HEK293 (cell line): Measurements from ENCODE around the gene TMCO2.
A peak's percentile ranks its signal among the peaks of the same experiment; 100 is the strongest.

Experiments used
- BCL11B ChIP-seq: fragments of 450-650 bp; formaldehyde crosslinking; IDR thresholded peaks from 2 replicates; pipeline ENCODE4 v1.5.1; 2016; ENCODE audit warnings: low read depth, missing biosample characterization, missing genetic modification characterization
- GLI2 ChIP-seq: fragments of 450-650 bp; formaldehyde crosslinking; IDR thresholded peaks from 2 replicates; pipeline ENCODE4; 2017; ENCODE audit warnings: missing biosample characterization, missing genetic modification characterization, low read depth, borderline replicate concordance
- GLI4 ChIP-seq: fragments of 450-650 bp; formaldehyde crosslinking; IDR thresholded peaks from 2 replicates; pipeline ENCODE4 v1.5.1; 2016; ENCODE audit warnings: missing biosample characterization, missing genetic modification characterization
- GLIS2 ChIP-seq: fragments of 450-650 bp; formaldehyde crosslinking; IDR thresholded peaks from 2 replicates; pipeline ENCODE4 v1.5.1; 2016; ENCODE audit warnings: missing biosample characterization, missing genetic modification characterization
- KLF1 ChIP-seq: fragments of 450-650 bp; formaldehyde crosslinking; IDR thresholded peaks from 2 replicates; pipeline ENCODE4 v1.5.1; 2016; ENCODE audit warnings: missing biosample characterization, missing genetic modification characterization
- KLF16 ChIP-seq: fragments of 450-650 bp; formaldehyde crosslinking; IDR thresholded peaks from 2 replicates; pipeline ENCODE4 v1.5.1; 2017; ENCODE audit warnings: missing biosample characterization, missing genetic modification characterization
- KLF8 ChIP-seq: fragments of 450-650 bp; formaldehyde crosslinking; IDR thresholded peaks from 2 replicates; pipeline ENCODE4 v1.5.1; 2016; ENCODE audit warnings: missing biosample characterization, missing genetic modification characterization
- RBAK ChIP-seq: fragments of 450-650 bp; formaldehyde crosslinking; IDR thresholded peaks from 2 replicates; pipeline ENCODE4 v1.5.1; 2016; ENCODE audit warnings: missing biosample characterization, missing genetic modification characterization
- SP3 ChIP-seq: fragments of 450-650 bp; formaldehyde crosslinking; IDR thresholded peaks from 2 replicates; pipeline ENCODE4 v1.5.1; 2016; ENCODE audit warnings: missing biosample characterization, missing genetic modification characterization
- TRIM28 ChIP-seq: IDR thresholded peaks from 2 replicates; pipeline ENCODE4 v1.6.1; 2011; ENCODE audit warnings: low read length, control low read depth, borderline replicate concordance
- WT1 ChIP-seq: fragments of 450-650 bp; formaldehyde crosslinking; IDR thresholded peaks from 2 replicates; pipeline ENCODE4 v1.5.1; 2016; ENCODE audit warnings: missing biosample characterization, missing genetic modification characterization
- YY1 ChIP-seq: fragments of 450-650 bp; formaldehyde crosslinking; IDR thresholded peaks from 2 replicates; pipeline ENCODE4 v1.5.1; 2018; ENCODE audit warnings: missing biosample characterization, missing genetic modification characterization
- ZFP69B ChIP-seq: fragments of 450-650 bp; formaldehyde crosslinking; IDR thresholded peaks from 2 replicates; pipeline ENCODE4 v1.5.1; 2016; ENCODE audit warnings: missing biosample characterization, missing genetic modification characterization
- ZNF157 ChIP-seq: fragments of 450-650 bp; formaldehyde crosslinking; IDR thresholded peaks from 2 replicates; pipeline ENCODE4 v1.5.1; 2016; ENCODE audit warnings: missing biosample characterization, missing genetic modification characterization
- ZNF175 ChIP-seq: fragments of 450-650 bp; formaldehyde crosslinking; IDR thresholded peaks from 2 replicates; pipeline ENCODE4 v1.5.1; 2016; ENCODE audit warnings: missing biosample characterization, missing genetic modification characterization
- ZNF184 ChIP-seq: fragments of 450-650 bp; IDR thresholded peaks from 2 replicates; pipeline ENCODE4 v1.5.1; 2018; ENCODE audit warnings: missing biosample characterization, mild to moderate bottlenecking, missing genetic modification characterization
- ZNF24 ChIP-seq: fragments of 450-650 bp; formaldehyde crosslinking; IDR thresholded peaks from 2 replicates; pipeline ENCODE4 v1.5.1; 2016; ENCODE audit warnings: missing biosample characterization, missing genetic modification characterization
- ZNF292 ChIP-seq: fragments of 450-650 bp; formaldehyde crosslinking; IDR thresholded peaks from 2 replicates; pipeline ENCODE4 v1.5.1; 2016; ENCODE audit warnings: low read depth, missing biosample characterization, missing genetic modification characterization, borderline replicate concordance
- ZNF423 ChIP-seq: fragments of 450-650 bp; formaldehyde crosslinking; IDR thresholded peaks from 2 replicates; pipeline ENCODE4 v1.5.1; 2016; ENCODE audit warnings: missing biosample characterization, missing genetic modification characterization
- ZNF544 ChIP-seq: fragments of 450-650 bp; formaldehyde crosslinking; IDR thresholded peaks from 2 replicates; pipeline ENCODE4 v1.5.0; 2017; ENCODE audit warnings: missing biosample characterization, missing genetic modification characterization
- ZNF629 ChIP-seq: fragments of 450-650 bp; formaldehyde crosslinking; IDR thresholded peaks from 2 replicates; pipeline ENCODE4 v1.5.1; 2017; ENCODE audit warnings: missing biosample characterization, missing genetic modification characterization
- ZNF677 ChIP-seq: fragments of 450-650 bp; IDR thresholded peaks from 2 replicates; pipeline ENCODE4 v1.5.0; 2018; ENCODE audit warnings: missing biosample characterization, mild to moderate bottlenecking, missing genetic modification characterization, moderate library complexity
- ZNF707 ChIP-seq: fragments of 450-650 bp; formaldehyde crosslinking; IDR thresholded peaks from 2 replicates; pipeline ENCODE4 v1.5.1; 2016; ENCODE audit warnings: missing biosample characterization, missing genetic modification characterization
- ZNF792 ChIP-seq: fragments of 450-650 bp; formaldehyde crosslinking; IDR thresholded peaks from 2 replicates; pipeline ENCODE4 v1.5.1; 2016; ENCODE audit warnings: missing biosample characterization, missing genetic modification characterization
- ZNF830 ChIP-seq: fragments of 450-650 bp; IDR thresholded peaks from 2 replicates; pipeline ENCODE4 v1.5.0; 2018; ENCODE audit warnings: missing biosample characterization, missing genetic modification characterization, low read depth, mild to moderate bottlenecking, moderate library complexity
- TF ChIP-seq, protein P1 (sequence below): fragments of 450-650 bp; formaldehyde crosslinking; IDR thresholded peaks from 2 replicates; pipeline ENCODE4 v1.5.1; 2016; ENCODE audit warnings: missing biosample characterization, missing genetic modification characterization, borderline replicate concordance
- TF ChIP-seq, protein P2 (sequence below): fragments of 450-650 bp; formaldehyde crosslinking; IDR thresholded peaks from 2 replicates; pipeline ENCODE4 v1.5.1; 2016; ENCODE audit warnings: missing biosample characterization, missing genetic modification characterization, borderline replicate concordance
- TF ChIP-seq, protein P3 (sequence below): fragments of 450-650 bp; formaldehyde crosslinking; IDR thresholded peaks from 2 replicates; pipeline ENCODE4 v1.5.1; 2017; ENCODE audit warnings: missing biosample characterization, missing genetic modification characterization
- TF ChIP-seq, protein P4 (sequence below): fragments of 450-650 bp; formaldehyde crosslinking; IDR thresholded peaks from 2 replicates; pipeline ENCODE4; 2016; ENCODE audit warnings: missing biosample characterization, missing genetic modification characterization
- TF ChIP-seq, protein P5 (sequence below): fragments of 450-650 bp; formaldehyde crosslinking; IDR thresholded peaks from 2 replicates; pipeline ENCODE4 v1.5.1; 2017; ENCODE audit warnings: missing biosample characterization, missing genetic modification characterization
- TF ChIP-seq, protein P6 (sequence below): fragments of 450-650 bp; formaldehyde crosslinking; IDR thresholded peaks from 2 replicates; pipeline ENCODE4 v1.5.1; 2016; ENCODE audit warnings: missing biosample characterization, missing genetic modification characterization

Gene TMCO2

DNA sequence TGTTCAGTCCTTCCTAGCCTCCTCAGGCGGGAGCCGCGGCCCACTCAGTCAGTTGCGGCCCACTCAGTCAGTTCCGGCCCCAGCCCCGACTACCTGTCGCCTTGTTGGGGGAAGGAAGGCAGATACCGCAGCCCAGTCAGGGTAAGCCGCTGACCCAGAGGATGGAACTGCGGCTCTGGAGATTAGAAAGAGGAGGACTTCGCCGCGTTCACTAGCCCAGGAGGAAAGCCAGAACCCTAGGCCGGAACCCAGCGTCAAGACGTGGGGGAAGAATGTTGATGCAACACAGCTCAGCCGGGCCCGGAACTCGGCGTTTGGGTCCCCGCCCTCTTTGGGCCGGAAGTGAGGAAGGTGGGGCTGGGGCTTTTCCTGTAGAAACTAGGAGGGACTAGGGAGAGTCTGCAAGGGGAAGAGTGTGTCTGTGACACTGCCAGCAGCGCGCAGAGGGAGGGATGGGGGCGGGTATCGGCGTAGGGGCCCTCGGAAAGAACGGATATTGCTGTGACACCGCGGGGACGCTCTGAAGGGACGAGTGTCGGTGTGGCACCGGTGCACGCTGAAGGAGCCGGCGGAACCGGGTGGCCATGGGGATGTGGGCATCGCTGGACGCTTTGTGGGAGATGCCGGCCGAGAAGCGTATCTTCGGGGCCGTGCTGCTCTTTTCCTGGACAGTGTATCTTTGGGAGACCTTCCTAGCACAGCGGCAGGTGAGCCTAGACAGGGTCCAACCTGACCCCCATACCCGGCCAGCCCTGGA is 10.1 kb downstream of the TMCO2 start, which contains the start of gene ZMPSTE24 (continued):
- TF ChIP-seq, protein P1, sequence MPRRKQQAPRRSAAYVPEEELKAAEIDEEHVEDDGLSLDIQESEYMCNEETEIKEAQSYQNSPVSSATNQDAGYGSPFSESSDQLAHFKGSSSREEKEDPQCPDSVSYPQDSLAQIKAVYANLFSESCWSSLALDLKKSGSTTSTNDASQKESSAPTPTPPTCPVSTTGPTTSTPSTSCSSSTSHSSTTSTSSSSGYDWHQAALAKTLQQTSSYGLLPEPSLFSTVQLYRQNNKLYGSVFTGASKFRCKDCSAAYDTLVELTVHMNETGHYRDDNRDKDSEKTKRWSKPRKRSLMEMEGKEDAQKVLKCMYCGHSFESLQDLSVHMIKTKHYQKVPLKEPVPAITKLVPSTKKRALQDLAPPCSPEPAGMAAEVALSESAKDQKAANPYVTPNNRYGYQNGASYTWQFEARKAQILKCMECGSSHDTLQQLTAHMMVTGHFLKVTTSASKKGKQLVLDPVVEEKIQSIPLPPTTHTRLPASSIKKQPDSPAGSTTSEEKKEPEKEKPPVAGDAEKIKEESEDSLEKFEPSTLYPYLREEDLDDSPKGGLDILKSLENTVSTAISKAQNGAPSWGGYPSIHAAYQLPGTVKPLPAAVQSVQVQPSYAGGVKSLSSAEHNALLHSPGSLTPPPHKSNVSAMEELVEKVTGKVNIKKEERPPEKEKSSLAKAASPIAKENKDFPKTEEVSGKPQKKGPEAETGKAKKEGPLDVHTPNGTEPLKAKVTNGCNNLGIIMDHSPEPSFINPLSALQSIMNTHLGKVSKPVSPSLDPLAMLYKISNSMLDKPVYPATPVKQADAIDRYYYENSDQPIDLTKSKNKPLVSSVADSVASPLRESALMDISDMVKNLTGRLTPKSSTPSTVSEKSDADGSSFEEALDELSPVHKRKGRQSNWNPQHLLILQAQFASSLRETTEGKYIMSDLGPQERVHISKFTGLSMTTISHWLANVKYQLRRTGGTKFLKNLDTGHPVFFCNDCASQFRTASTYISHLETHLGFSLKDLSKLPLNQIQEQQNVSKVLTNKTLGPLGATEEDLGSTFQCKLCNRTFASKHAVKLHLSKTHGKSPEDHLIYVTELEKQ: peak; percentile 70
- TF ChIP-seq GLIS2 (tag by site-specific recombination): peak; percentile 79
- peak; percentile 96 for TF ChIP-seq ZNF24 (tag by site-specific recombination)
- TF ChIP-seq, protein P2, sequence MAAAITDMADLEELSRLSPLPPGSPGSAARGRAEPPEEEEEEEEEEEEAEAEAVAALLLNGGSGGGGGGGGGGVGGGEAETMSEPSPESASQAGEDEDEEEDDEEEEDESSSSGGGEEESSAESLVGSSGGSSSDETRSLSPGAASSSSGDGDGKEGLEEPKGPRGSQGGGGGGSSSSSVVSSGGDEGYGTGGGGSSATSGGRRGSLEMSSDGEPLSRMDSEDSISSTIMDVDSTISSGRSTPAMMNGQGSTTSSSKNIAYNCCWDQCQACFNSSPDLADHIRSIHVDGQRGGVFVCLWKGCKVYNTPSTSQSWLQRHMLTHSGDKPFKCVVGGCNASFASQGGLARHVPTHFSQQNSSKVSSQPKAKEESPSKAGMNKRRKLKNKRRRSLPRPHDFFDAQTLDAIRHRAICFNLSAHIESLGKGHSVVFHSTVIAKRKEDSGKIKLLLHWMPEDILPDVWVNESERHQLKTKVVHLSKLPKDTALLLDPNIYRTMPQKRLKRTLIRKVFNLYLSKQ (tag by site-specific recombination): peak; percentile 92; the same call in 1 of the 2 replicates
- TF ChIP-seq ZFP69B (tag by site-specific recombination): peak; percentile 97
- TF ChIP-seq RBAK (tag by site-specific recombination): no peak
- TF ChIP-seq ZNF792 (tag by site-specific recombination): peak; percentile 72; the same call in 1 of the 2 replicates
- no peak; the same call in 1 of the 2 replicates for TF ChIP-seq ZNF544 (tag by site-specific recombination)
- TF ChIP-seq ZNF707: peak; percentile 33; the same call in 1 of the 2 replicates
- peak; percentile 96 for TF ChIP-seq TRIM28
- TF ChIP-seq ZNF184 (tag by site-specific recombination): no peak; the same call in none of the 2 replicates
- TF ChIP-seq ZNF830: no peak
- TF ChIP-seq, protein P3, sequence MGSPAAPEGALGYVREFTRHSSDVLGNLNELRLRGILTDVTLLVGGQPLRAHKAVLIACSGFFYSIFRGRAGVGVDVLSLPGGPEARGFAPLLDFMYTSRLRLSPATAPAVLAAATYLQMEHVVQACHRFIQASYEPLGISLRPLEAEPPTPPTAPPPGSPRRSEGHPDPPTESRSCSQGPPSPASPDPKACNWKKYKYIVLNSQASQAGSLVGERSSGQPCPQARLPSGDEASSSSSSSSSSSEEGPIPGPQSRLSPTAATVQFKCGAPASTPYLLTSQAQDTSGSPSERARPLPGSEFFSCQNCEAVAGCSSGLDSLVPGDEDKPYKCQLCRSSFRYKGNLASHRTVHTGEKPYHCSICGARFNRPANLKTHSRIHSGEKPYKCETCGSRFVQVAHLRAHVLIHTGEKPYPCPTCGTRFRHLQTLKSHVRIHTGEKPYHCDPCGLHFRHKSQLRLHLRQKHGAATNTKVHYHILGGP (tag by site-specific recombination): 0 out of 2 replicates have a peak, but pooled peaks have one; percentile 7
- TF ChIP-seq, protein P4, sequence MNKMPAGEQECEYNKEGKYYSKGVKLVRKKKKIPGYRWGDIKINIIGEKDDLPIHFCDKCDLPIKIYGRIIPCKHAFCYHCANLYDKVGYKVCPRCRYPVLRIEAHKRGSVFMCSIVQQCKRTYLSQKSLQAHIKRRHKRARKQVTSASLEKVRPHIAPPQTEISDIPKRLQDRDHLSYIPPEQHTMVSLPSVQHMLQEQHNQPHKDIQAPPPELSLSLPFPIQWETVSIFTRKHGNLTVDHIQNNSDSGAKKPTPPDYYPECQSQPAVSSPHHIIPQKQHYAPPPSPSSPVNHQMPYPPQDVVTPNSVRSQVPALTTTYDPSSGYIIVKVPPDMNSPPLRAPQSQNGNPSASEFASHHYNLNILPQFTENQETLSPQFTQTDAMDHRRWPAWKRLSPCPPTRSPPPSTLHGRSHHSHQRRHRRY (tag by site-specific recombination): no peak
- TF ChIP-seq ZNF175 (tag by site-specific recombination): no peak
- no peak for TF ChIP-seq GLI2 (tag by site-specific recombination)
- TF ChIP-seq YY1 (tag by site-specific recombination): peak; percentile 81
- TF ChIP-seq WT1: peak; percentile 82
- no peak for TF ChIP-seq ZNF157 (tag by site-specific recombination)
- no peak for TF ChIP-seq ZNF292
- TF ChIP-seq GLI4: peak; percentile 98
- TF ChIP-seq BCL11B (tag by site-specific recombination): 0 out of 2 replicates have a peak, but pooled peaks have one; percentile 17
- peak; percentile 100 for TF ChIP-seq KLF16 (tag by site-specific recombination)
- TF ChIP-seq, protein P5, sequence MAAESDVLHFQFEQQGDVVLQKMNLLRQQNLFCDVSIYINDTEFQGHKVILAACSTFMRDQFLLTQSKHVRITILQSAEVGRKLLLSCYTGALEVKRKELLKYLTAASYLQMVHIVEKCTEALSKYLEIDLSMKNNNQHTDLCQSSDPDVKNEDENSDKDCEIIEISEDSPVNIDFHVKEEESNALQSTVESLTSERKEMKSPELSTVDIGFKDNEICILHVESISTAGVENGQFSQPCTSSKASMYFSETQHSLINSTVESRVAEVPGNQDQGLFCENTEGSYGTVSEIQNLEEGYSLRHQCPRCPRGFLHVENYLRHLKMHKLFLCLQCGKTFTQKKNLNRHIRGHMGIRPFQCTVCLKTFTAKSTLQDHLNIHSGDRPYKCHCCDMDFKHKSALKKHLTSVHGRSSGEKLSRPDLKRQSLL: peak; percentile 82
- TF ChIP-seq KLF1: peak; percentile 94
- TF ChIP-seq ZNF629 (tag by site-specific recombination): peak; percentile 93
- TF ChIP-seq, protein P6, sequence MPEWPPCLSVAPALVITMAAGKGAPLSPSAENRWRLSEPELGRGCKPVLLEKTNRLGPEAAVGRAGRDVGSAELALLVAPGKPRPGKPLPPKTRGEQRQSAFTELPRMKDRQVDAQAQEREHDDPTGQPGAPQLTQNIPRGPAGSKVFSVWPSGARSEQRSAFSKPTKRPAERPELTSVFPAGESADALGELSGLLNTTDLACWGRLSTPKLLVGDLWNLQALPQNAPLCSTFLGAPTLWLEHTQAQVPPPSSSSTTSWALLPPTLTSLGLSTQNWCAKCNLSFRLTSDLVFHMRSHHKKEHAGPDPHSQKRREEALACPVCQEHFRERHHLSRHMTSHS (tag by site-specific recombination): no peak
- no peak for TF ChIP-seq ZNF677 (tag by site-specific recombination)
- TF ChIP-seq ZNF423 (tag by site-specific recombination): 0 out of 2 replicates have a peak, but pooled peaks have one; percentile 28
- TF ChIP-seq KLF8: peak; percentile 100
- TF ChIP-seq SP3 (tag by site-specific recombination): peak; percentile 100
